ENCODE measurements around the gene NKX1-1. TPM values are rescaled to one million over a fixed set of nuclear protein-coding genes. Genes with fewer than 3 reads are reported as not detected.

NKX1-1 gene
- total RNA-seq, 1 experiment from 2014 or later, result not detected

DNA sequence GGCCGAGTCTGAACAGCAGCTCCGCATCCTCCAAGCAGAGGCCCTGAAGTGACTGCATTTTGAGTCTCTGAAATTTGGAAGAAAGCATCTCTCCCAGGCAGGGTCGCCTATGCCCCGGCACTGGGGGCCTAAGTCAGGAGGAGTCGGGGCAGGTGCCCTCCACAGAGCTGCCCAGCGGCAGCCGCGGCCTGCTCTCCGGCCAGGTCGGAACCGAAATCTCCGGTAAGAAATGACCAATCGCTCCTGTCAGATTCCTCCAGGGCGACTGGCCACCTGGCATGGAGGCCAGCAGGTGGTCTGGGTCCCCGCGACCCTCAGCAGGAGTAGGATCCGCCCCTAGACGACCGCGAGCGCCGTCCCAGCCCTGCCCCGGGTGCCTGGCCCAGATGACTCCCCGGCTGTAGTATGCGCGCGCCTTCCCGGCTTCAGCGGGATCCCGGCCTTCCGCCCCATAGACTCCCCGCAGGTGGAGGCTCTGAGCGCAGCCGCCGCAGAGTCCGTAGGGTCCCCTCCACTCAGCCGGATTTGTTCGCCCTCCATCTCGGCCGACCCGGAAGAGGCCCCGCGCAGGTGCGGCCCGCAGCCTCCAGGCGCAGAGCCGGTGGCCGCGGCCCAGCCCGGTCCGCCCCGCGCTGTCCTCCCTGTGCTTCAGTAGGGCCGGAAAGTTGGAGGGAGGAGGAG lies 1.5 kb downstream of the NKX1-1 start:
- H3K27me3 Mint-ChIP-seq (ENCODE audit: low read depth), result peaks cover 91% of the 10 kb centered on the region
- H3K36me3 Mint-ChIP-seq, result no peaks in the 10 kb centered on the region
- no peaks in the 10 kb centered on the region for H3K9me3 Mint-ChIP-seq
- DNase-seq (ENCODE audit: low spot score), result no peak
- H3K4me3 Mint-ChIP-seq, result no peak overlapping the region
- CTCF ChIA-PET, result interaction anchor here (1.8 kb wide), 1 partner anchor 49 kb away, joined by 4 read pairs; no protein-coding TSS in a partner anchor
- peaks cover 13% of the 10 kb centered on the region for H3K4me1 Mint-ChIP-seq
- TF ChIP-seq ELF4 (CRISPR knock-in tag; IDR thresholded peaks at IDR 0.05; ENCODE audit: low read depth) (no peak), NR1H2 (CRISPR knock-in tag; IDR thresholded peaks at IDR 0.05) (no peak), ZNF317 (CRISPR knock-in tag; IDR thresholded peaks at IDR 0.05; ENCODE audit: borderline replicate concordance, low read depth) (no peak)
- TF ChIP-seq, protein P1, sequence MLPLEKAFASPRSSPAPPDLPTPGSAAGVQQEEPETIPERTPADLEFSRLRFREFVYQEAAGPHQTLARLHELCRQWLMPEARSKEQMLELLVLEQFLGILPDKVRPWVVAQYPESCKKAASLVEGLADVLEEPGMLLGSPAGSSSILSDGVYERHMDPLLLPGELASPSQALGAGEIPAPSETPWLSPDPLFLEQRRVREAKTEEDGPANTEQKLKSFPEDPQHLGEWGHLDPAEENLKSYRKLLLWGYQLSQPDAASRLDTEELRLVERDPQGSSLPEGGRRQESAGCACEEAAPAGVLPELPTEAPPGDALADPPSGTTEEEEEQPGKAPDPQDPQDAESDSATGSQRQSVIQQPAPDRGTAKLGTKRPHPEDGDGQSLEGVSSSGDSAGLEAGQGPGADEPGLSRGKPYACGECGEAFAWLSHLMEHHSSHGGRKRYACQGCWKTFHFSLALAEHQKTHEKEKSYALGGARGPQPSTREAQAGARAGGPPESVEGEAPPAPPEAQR (CRISPR knock-in tag; IDR thresholded peaks at IDR 0.05), result no peak
- TF ChIP-seq, protein P2, sequence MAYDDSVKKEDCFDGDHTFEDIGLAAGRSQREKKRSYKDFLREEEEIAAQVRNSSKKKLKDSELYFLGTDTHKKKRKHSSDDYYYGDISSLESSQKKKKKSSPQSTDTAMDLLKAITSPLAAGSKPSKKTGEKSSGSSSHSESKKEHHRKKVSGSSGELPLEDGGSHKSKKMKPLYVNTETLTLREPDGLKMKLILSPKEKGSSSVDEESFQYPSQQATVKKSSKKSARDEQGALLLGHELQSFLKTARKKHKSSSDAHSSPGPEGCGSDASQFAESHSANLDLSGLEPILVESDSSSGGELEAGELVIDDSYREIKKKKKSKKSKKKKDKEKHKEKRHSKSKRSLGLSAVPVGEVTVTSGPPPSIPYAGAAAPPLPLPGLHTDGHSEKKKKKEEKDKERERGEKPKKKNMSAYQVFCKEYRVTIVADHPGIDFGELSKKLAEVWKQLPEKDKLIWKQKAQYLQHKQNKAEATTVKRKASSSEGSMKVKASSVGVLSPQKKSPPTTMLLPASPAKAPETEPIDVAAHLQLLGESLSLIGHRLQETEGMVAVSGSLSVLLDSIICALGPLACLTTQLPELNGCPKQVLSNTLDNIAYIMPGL (CRISPR knock-in tag; IDR thresholded peaks at IDR 0.05), result no peak
- no peak for ATAC-seq
- POLR2A ChIA-PET, result no interaction called here
- no peak overlapping the region for H3K27ac Mint-ChIP-seq

DNA sequence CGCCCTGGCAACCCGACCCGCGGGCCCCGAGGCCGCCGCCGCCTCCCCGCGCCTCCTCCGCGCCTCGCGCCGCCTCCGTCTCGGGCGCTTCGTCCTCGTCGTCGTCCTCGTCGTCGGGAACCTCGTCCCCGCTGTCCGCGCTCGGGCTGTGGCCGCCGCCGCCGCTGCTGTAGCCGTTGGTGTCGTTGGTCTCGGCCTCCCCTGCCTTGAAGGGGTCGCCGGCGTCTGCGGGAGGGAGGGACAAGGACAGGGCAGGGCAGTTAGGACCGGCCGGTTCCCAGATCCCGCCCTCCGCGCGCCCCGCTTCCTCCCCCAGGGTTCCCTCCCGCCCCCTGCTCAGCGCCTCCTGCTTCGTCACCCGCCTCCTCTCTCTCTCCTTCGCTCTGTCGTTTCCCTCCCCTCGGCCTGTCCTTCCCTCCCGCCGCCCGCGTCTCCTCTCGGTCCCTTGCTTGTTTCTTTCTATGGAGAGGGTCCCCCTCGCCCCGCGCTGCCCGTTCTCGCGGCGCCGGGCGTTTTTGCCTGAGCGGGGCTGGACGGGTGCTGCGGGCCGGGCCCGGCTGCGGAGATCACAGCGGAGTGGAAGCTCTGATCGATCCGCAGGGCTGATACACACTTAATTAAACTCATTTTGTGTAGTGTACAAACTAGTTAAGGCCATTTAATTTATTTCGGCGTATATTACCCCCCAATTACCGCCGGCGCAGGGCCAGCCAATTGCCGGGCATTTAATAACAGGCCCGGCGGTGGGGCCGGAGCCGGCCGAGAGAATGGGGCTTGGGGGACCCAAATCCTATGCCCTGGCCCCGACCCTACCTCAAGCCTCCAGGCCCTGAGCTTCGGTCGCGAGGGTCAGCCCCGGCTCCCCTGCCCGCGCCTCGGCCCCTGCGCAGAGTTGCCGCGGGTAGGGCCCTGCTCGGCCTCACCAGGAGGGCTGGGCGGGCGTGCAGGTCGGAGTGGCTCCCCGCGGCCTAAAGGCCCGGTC lies 2.4 kb downstream of the NKX1-1 start:
- H3K9me3 Mint-ChIP-seq, result no peaks in the 10 kb centered on the region
- POLR2A ChIA-PET, result no interaction called here
- no peak overlapping the region for H3K27ac Mint-ChIP-seq
- peaks cover 2% of the 10 kb centered on the region; the same call in 1 of the 2 replicates for H3K36me3 Mint-ChIP-seq
- DNase-seq (ENCODE audit: low spot score), result no peak
- H3K4me3 Mint-ChIP-seq, result peak overlapping the region; percentile 36
- peaks cover 13% of the 10 kb centered on the region for H3K4me1 Mint-ChIP-seq
- CTCF ChIA-PET, result interaction anchor here (1.8 kb wide), 1 partner anchor 48 kb away, joined by 4 read pairs; no protein-coding TSS in a partner anchor
- ATAC-seq, result no peak
- H3K27me3 Mint-ChIP-seq (ENCODE audit: low read depth), result peaks cover 86% of the 10 kb centered on the region
- TF ChIP-seq, protein P3, sequence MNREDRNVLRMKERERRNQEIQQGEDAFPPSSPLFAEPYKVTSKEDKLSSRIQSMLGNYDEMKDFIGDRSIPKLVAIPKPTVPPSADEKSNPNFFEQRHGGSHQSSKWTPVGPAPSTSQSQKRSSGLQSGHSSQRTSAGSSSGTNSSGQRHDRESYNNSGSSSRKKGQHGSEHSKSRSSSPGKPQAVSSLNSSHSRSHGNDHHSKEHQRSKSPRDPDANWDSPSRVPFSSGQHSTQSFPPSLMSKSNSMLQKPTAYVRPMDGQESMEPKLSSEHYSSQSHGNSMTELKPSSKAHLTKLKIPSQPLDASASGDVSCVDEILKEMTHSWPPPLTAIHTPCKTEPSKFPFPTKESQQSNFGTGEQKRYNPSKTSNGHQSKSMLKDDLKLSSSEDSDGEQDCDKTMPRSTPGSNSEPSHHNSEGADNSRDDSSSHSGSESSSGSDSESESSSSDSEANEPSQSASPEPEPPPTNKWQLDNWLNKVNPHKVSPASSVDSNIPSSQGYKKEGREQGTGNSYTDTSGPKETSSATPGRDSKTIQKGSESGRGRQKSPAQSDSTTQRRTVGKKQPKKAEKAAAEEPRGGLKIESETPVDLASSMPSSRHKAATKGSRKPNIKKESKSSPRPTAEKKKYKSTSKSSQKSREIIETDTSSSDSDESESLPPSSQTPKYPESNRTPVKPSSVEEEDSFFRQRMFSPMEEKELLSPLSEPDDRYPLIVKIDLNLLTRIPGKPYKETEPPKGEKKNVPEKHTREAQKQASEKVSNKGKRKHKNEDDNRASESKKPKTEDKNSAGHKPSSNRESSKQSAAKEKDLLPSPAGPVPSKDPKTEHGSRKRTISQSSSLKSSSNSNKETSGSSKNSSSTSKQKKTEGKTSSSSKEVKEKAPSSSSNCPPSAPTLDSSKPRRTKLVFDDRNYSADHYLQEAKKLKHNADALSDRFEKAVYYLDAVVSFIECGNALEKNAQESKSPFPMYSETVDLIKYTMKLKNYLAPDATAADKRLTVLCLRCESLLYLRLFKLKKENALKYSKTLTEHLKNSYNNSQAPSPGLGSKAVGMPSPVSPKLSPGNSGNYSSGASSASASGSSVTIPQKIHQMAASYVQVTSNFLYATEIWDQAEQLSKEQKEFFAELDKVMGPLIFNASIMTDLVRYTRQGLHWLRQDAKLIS (CRISPR knock-in tag; IDR thresholded peaks at IDR 0.05; ENCODE audit: borderline replicate concordance), result no peak
- TF ChIP-seq MYBL2 (CRISPR knock-in tag; IDR thresholded peaks at IDR 0.05), result no peak
- no peak for TF ChIP-seq PRRX2 (CRISPR knock-in tag; IDR thresholded peaks at IDR 0.05)
- TF ChIP-seq ZNF219 (CRISPR knock-in tag; IDR thresholded peaks at IDR 0.05; ENCODE audit: borderline replicate concordance), result no peak
- TF ChIP-seq ZNF121 (CRISPR knock-in tag; IDR thresholded peaks at IDR 0.05), result 0 out of 2 replicates have a peak, but pooled peaks have one; percentile 59
- TF ChIP-seq ZNF232 (CRISPR knock-in tag; IDR thresholded peaks at IDR 0.05), result no peak
- TF ChIP-seq KAT7 (CRISPR knock-in tag; IDR thresholded peaks at IDR 0.05; ENCODE audit: borderline replicate concordance), result no peak
- TF ChIP-seq, protein P4, sequence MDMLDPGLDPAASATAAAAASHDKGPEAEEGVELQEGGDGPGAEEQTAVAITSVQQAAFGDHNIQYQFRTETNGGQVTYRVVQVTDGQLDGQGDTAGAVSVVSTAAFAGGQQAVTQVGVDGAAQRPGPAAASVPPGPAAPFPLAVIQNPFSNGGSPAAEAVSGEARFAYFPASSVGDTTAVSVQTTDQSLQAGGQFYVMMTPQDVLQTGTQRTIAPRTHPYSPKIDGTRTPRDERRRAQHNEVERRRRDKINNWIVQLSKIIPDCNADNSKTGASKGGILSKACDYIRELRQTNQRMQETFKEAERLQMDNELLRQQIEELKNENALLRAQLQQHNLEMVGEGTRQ (CRISPR knock-in tag; IDR thresholded peaks at IDR 0.05), result no peak
